Activated T-helper 1 cell treated with anti-CD3 and anti-CD28 coated beads, Interleukin-2, amount 50 U/mL, for 16 hours (primary cell): ENCODE measurements around the gene FBLN2.

Experiments used
- DNase-seq, 2 donors: peaks; one replicate each; pipeline ENCODE4 v3.0.0-alpha.2; 2020; ENCODE audit warnings: low read depth in 1 of 2, low spot score in 1 of 2

Gene FBLN2

GRCh38 chr3:13598926-13599886 lies 50.3 kb downstream of the FBLN2 start:
- no peak for DNase-seq

- DNase-seq, result no peak
Measured at GRCh38 chr3:13599887-13600450, 51.0 kb downstream of the FBLN2 start.

GRCh38 chr3:13600950-13601691 lies 52.2 kb downstream of the FBLN2 start:
- DNase-seq, result no peak

GRCh38 chr3:13601692-13602080 lies 52.8 kb downstream of the FBLN2 start:
- no peak for DNase-seq

GRCh38 chr3:13605555-13605954 lies 56.6 kb downstream of the FBLN2 start:
- no peak for DNase-seq

- no peak for DNase-seq
Measured at GRCh38 chr3:13607821-13608597, 59.1 kb downstream of the FBLN2 start.

GRCh38 chr3:13608969-13609725 lies 60.2 kb downstream of the FBLN2 start:
- DNase-seq, result no peak

- DNase-seq, result no peak
Measured at GRCh38 chr3:13610006-13610570, 61.2 kb downstream of the FBLN2 start.

- no peak for DNase-seq
Measured at GRCh38 chr3:13611221-13611620, 62.3 kb downstream of the FBLN2 start.

GRCh38 chr3:13612829-13613228 lies 63.9 kb downstream of the FBLN2 start:
- DNase-seq, result no peak

GRCh38 chr3:13613343-13614190 lies 64.6 kb downstream of the FBLN2 start:
- no peak for DNase-seq

GRCh38 chr3:13614607-13615006 lies 65.7 kb downstream of the FBLN2 start:
- no peak for DNase-seq

- DNase-seq, result no peak
Measured at GRCh38 chr3:13615019-13615528, 66.1 kb downstream of the FBLN2 start.

GRCh38 chr3:13616359-13616758 lies 67.4 kb downstream of the FBLN2 start:
- DNase-seq, result no peak

GRCh38 chr3:13617097-13617738 lies 68.3 kb downstream of the FBLN2 start:
- DNase-seq, result no peak

- no peak for DNase-seq
Measured at GRCh38 chr3:13617981-13618380, 69.1 kb downstream of the FBLN2 start.

- no peak for DNase-seq
Measured at GRCh38 chr3:13618836-13619235, 69.9 kb downstream of the FBLN2 start.

GRCh38 chr3:13619661-13620230 lies 70.8 kb downstream of the FBLN2 start:
- no peak for DNase-seq
